Stimulated activated CD4-positive, alpha-beta T cell treated with anti-CD3 and anti-CD28 coated beads, Interleukin-4, amount 100 ng/mL, for 1 hour (primary cell): ENCODE measurements around the gene SOAT2.

Source experiments
- DNase-seq: peaks from one replicate; pipeline ENCODE4 v3.0.0-alpha.2; 2020

The SOAT2 gene

DNA sequence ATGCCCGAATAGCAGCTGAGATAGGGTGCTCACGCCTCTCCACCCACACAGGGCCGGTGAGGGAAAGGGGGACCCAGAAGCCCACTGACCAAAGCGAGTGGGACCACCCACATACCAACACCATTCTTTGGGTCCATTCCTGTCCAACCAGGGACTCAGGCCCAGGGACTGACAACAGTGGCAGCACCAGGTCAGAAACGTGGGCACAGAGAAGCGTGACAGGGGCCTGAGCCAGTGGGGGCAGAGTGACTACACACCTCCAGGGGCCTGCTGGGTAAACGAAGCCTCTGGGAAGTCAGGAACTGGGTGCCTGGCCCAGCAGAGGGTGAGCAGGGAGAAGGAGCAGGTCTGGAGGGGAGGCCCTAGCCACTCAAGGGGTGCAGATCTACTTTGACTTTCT, 37.8 kb upstream of the SOAT2 start:
- DNase-seq, result no peak

DNA sequence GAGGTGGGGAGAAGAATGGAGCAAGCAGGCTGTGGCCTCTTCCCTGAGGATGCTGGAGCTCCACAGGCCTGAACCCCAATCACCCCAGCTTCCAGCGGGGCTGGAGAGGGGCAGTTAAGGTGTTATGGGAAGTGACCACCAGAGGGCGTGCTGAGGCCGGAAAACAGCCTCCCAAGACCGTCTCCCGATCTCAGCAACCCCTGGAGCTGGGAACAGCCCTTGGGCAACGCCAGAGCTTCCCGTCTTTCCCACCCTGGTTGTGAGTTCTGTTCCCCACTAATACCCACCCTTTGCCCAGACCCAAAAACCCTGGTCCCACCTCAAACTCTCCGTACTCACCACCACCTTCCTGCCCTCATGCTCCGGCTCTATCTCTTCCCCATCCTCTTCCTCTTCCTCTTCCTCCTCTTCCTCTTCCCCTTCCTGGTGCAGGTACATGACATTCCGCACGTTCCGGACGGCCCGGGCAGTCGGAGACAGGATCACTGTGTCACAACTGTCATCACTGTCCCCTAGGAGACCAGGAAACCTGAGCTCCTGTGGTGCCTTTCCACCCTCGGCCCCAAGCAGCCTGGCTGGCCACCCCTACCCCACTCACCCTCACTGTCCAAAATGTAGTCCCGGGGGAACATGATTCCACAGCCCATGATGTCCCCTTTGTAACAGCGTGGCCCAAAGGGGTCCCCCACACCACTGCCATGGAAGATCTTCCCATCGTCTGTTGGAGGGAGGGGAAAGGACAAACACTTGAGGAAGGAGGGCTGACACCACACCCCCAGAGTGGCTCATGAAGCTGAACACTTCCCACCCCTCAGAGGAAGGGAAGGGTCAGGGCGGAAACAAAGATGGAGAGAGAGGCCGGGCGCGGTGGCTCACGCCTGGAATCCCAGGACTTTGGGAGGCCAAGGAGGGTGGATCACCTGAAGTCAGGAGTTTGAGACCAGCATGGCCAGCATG, 37.0 kb upstream of the SOAT2 start:
- DNase-seq, result peak; percentile 68

GRCh38 chr12:53067074-53067992, 36.0 kb upstream of the SOAT2 start:
- DNase-seq, result no peak

DNA sequence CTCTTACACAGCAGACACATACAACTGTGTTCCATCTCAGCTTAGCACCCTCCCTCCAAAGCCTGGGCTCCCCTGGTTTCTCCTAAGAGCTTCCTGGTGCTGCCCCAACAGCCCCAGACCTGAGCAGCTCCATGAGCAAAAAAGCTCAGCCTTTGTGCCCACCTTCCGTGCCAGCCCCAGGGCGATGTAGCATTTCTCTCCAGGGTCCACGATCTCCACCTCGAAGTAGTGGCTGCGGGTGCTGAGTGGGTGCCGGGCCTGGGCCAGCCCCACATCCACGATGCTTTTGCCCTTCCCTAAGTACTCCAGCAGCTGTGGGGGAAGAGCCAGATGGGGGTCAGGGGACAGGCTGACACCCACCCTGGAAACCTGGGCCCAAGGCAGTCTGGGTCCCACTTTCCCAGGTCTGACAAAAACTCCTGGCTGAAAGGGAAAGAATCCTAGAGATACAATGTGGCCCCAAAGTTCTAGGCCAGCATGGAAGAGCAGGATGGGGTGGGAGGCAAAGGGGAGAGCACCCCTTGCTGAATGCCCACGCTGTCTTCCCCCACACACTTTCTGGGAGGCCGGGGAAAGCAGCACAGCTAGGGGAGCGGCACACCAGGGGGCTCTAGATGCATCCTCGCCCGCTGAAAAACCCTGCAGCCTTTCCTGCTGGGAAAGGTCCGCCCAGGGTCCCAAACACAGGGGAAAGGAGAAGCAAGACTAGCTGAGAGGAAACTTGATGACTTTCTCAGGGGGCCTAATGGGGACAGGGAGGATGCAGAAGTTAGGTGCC, 35.1 kb upstream of the SOAT2 start:
- no peak for DNase-seq

GRCh38 chr12:53068811-53069585, 34.3 kb upstream of the SOAT2 start:
- DNase-seq, result no peak

- DNase-seq, result no peak
Observed at GRCh38 chr12:53069621-53070410, 33.5 kb upstream of the SOAT2 start.

- no peak for DNase-seq
Observed at GRCh38 chr12:53070877-53071492, 32.3 kb upstream of the SOAT2 start.

GRCh38 chr12:53071591-53072551, 31.4 kb upstream of the SOAT2 start:
- no peak for DNase-seq

DNA sequence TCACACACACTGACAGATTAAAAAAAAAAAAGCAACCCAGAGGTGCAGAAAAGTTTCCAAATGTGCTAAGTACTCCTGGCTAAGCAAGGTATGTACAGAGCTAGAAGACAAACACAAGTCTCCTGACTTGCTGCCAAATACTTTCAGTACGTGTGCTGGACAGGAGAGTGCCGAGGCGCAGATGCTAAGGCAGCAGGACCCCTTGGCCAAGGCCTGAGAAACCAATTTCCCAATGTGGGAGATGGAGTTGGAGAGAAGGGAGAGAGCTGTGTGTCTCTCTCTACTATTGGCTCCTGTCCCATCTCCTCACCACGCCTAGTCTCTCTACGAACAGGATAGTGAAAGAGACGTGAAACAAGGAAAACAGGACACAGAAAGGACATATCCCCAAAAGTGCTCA, 29.4 kb upstream of the SOAT2 start:
- DNase-seq, result no peak

GRCh38 chr12:53074283-53074998, 28.8 kb upstream of the SOAT2 start:
- DNase-seq, result no peak

DNA sequence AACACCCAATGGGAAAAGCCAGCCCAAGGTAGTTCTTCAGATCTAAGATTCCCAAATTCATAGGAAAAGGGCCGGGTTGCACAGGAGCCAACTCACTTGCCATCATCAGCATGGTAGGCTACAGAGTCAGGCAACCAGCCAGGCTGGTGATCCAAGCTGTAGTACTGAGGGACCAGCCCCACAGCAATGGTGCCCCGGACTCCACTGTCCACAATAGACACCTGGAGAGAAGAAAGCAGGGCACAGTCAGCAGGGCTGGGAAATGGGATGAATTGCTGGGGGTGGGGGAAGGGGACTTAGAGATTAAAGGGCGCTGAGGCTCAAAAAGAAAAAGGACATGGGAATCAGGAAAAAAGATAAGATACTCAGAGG, 28.3 kb upstream of the SOAT2 start:
- DNase-seq, result no peak

DNA sequence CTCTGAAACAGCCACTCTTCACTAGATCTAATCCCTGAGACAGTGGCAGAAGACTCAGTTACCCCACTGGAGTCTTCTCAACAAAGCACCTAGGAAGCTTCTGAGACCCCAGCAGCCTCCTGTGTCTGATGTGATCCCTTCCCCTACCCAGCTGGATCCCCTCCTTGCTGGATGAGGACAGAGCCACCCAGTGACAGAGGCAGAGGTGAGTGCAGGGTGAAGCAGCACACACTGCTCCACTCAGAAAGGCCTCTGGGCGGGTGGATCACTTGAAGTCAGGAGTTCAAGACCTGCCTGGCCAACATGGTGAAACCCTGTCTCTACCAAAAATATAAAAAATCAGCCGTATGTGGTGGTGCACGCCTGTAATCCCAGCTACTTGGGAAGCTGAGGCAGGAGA, 26.8 kb upstream of the SOAT2 start:
- DNase-seq, result no peak

- no peak for DNase-seq
Observed at GRCh38 chr12:53077030-53077429, 26.3 kb upstream of the SOAT2 start.

DNA sequence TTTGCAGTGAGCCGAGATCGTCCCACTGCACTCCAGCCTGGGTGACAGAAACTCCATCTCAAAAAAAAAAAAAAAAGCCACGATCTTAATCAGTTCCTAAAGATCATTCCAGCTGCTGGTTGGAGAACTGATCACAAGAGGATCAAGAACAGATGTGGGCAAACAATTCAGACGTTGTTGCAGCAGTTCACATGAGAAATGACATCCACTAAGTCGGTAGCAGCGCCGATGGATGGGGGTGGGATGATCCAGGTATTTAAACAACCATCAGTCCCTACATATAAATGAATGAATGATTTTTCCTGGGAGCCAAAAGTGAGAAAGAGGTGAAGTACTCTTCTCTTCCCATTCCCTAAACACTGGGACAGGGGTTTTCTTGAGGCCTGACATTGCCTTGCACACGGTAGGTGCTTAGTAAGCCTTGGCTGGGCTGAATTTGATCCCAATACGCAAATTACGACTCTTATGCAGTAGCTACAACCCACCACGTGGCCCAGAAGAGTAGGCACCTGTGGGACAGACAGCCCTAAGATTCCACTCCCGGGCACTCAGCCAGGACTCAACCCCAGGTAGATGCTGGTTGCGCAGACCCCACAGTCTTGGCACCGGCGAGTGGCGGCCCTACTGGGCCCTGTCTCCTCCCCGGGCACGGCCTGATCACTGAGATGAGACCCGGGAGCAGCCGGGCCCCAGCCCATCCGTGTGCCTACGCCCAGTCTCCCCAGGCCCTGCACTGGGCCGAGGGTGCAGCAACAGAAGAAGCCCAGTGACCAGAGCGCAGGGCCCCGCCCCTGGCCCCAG, 24.7 kb upstream of the SOAT2 start:
- DNase-seq, result no peak

DNA sequence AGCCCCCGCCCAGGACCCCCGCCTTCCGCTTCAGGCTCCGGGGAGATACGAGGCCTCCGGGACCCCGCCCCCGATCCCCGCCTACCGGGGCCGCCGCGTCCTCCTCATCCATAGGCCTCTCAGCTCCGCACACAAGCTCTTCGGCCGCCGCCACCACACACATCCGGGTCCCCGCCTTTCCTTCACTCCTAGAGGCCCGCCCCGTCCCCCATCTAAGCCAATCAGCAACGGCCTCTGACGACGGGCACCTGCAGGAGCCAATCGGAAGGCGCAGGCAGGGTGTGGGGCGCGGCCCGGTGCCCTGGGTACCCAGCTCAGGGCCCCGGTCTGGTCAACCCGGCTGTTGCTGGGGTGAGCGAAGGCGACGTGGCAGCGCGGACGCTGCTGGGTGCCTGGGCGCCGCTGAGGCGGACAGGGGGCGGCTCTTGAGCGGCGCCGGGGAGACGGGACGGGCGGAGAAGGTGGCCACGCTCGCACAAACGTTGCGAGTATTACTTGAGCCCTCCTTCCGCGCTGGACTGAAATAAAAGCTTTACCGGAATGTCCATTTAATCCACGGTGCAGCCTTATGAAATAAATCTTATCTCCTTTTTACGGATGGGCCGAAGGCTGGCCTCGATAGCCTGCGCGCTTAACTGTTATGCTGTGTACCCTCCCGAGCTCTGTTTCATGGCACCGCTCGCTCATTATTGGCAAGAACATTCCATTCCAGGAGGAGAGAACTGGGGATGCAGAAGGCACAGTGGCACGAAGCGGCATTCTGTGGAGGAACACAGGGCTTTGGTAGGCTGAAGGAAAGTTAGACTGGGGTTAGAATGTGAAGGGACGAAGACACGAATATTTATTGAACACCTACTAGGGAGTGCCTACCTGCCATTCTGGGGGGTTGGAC, 23.8 kb upstream of the SOAT2 start, which contains the start of gene SPRYD3:
Gene SPRYD3 (minus strand): TSS at position 165 of the 892 bp plus-strand sequence. CDS start 57 bp downstream, at position 108.
- peak; percentile 93 for DNase-seq

- no peak for DNase-seq
Observed at GRCh38 chr12:53082637-53083175, 20.6 kb upstream of the SOAT2 start.
